Adrenal gland (tissue), 12 donors: ENCODE data around the gene CHD9. TPM values are rescaled to one million over a fixed set of nuclear protein-coding genes. Genes with fewer than 3 reads are reported as not detected.
A peak's percentile ranks its signal among the peaks of the same experiment; 100 is the strongest.

ENCODE experiments used
- DNase-seq, 7 donors: peaks; one replicate each; pipeline ENCODE4 v3.0.0-alpha.2; 2019 to 2020
- H3K27ac ChIP-seq, 5 donors: fragments of 200-600 bp; sonication (generic) in 4 of 5; 1 replicate in 3 of 5; 2 replicates in 2 of 5; pipeline versions ENCODE4 v1.5.1 to v1.8.0; 2016 to 2020; ENCODE audit warnings: mild to moderate bottlenecking in 1 of 5
- H3K27me3 ChIP-seq: fragments of 200-600 bp; 2 replicates; pipeline ENCODE4 v1.8.0; 2021
- H3K36me3 ChIP-seq, 2 donors: fragments of 200-600 bp; replicated peaks in 1 of 2; 1 replicate in 1 of 2; 2 replicates in 1 of 2; pipeline versions ENCODE4 v1.5.1 to v1.8.0; 2018 to 2022
- H3K4me1 ChIP-seq, 2 donors: fragments of 200-600 bp; replicated peaks in 1 of 2; 1 replicate in 1 of 2; 2 replicates in 1 of 2; pipeline versions ENCODE4 v1.5.1 to v1.8.0; 2018 to 2021
- H3K4me3 ChIP-seq, 4 donors: fragments of 200-600 bp; sonication (generic) in 3 of 4; one replicate each; pipeline ENCODE4 v1.5.1; 2016 to 2018
- H3K9me3 ChIP-seq, 3 donors: fragments of 200-600 bp; sonication (generic) in 1 of 3; replicated peaks in 1 of 3; 1 replicate in 2 of 3; 2 replicates in 1 of 3; pipeline versions ENCODE4 v1.5.1 to v1.8.0; 2016 to 2021
- CTCF ChIP-seq, 6 experiments: fragments of 450-650 bp in 4 of 6; fragments of 200-600 bp in 2 of 6; sonication (generic) in 1 of 6; IDR thresholded peaks; 1 replicate in 5 of 6; 2 replicates in 1 of 6; pipeline versions ENCODE4 v1.5.1 to v1.8.0; 2016 to 2021; ENCODE audit warnings: antibody characterized with exemption in 6 of 6, mild to moderate bottlenecking in 2 of 6, moderate library complexity in 1 of 6
- POLR2A ChIP-seq, 2 donors: fragments of 450-650 bp; IDR thresholded peaks; one replicate each; pipeline ENCODE4 v1.6.1; 2017; ENCODE audit warnings: antibody characterized with exemption in 2 of 2, mild to moderate bottlenecking in 2 of 2, moderate library complexity in 1 of 2
- WGBS, 4 donors: extraction: QIAGEN DNeasy Blood & Tissue Kit in 2 of 4; methylation state at CpG; one replicate each; pipeline versions ENCODE4 v1.1.5 to v1.1.7; 2013 to 2017; 5-methylcytosine and 5-hydroxymethylcytosine counted together
- intact Hi-C, 2 donors: fragments of 100-400 bp; cut with DNase I; formaldehyde crosslinking; loops; one replicate each; pipeline versions ENCODE4 v1.14.1 to v1.15.0; 2022 to 2023
- polyA plus RNA-seq, 3 donors: library from polyadenylated mRNA; stranded (reverse); fragments of 200-250 nt in 2 of 3; fragments of 350-450 nt in 1 of 3; fragmentation: Illumina TruSeq in 1 of 3; extraction: RNeasy Lipid Tissue Mini Kit (QIAGEN cat#74804) in 1 of 3; gene quantifications; one replicate each; pipeline ENCODE4 v1.2.3, GENCODE V29; 2013 to 2014
- total RNA-seq, 9 donors: library from RNA; depleted of rRNA in 4 of 9; stranded (reverse); fragments of >200 nt in 4 of 9; fragments of 120-200 nt in 1 of 9; fragmentation: NEBNext Ultra II Directional in 1 of 9; extraction: Animal tissue kit (Norgen Biotek cat#: 25700) in 1 of 9; gene quantifications; one replicate each; pipeline versions ENCODE4 v1.1.0 to v1.2.4, GENCODE V29; 2013 to 2023
- donor health status: healthy with polysubstance abuse.
- donor health status: Bipolar disorder and iron deficiency.
- donor health status: DM: yes; HTN: yes; CAD: no.
- donor health status: DM: no; HTN: no; CAD: no.
- donor health status: DM: no; HTN: no; CAD: no.
- donor health status: DM: yes; HTN: yes; CAD: no.

The CHD9 gene
- total and polyA plus RNA-seq, 12 donors, result 10.0 to 95.9 (median 54.7) TPM

DNA sequence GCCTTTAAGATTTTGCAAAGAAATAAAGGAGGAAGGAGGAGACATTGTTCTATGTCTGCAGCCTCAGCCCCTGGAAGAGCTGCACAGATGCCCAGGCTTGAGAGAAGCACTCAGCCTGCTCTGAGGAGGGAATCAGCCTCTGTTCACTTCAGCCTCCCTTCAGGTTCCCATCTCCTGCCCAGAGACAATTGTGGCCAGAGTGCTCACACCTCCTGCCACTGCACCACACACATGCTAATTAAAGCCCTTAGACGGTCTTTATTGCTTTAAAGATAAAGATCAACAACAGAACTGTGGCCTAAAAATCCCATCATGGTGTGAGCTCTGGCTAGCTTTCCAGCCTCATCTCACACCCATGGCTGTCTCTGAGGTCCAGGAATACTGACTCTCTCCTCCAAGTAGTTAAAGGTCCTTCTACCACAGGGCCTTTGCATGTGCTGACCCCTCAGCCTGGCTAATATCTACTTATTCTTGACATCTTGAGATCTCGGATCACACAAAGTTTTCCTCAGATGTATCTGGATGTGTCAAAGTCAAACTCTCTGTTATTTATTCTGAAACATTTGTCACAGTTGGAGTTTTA, 35.9 kb upstream of the CHD9 start:
- TF ChIP-seq CTCF (IDR thresholded peaks at IDR 0.05) (no peak), POLR2A (IDR thresholded peaks at IDR 0.05) (no peak)

DNA sequence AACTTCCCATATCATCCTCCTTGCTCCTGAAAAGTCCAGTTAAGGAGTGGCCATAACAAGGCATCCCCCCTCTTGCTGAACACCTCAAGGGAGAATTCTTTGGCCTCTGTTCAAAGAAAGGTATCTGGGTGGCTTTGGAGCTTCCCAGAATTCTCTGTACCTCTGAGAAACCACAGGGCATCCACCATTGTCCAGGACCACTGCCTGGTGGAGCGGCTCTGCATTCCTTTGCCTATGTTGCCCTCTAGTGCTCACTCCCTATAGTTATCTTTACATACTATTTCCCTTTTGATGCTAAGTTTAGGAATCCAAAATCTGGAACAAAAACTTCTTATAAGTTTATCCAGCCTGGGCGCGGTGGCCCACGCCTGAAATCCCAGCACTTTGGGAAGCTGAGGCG, 32.4 kb upstream of the CHD9 start:
- 4 to 12% (median 7%) methylated on average over 5 of the region's 5 CpGs for WGBS, 4 donors
- Histone ChIP-seq H3K27ac (no peak overlapping the region), H3K27me3 (no peaks in the 10 kb centered on the region), H3K4me1 (no peaks in the 10 kb centered on the region), H3K9me3 (no peaks in the 10 kb centered on the region), H3K4me3 (no peak overlapping the region), H3K36me3 (no peaks in the 10 kb centered on the region)
- peak; percentile 41 to 65 (median 56) for TF ChIP-seq CTCF (IDR thresholded peaks at IDR 0.05)
- no peak for TF ChIP-seq POLR2A (IDR thresholded peaks at IDR 0.05)
- peak; percentile 18 to 59 (median 38) for DNase-seq
- intact Hi-C loops, result loop anchor here in 1 of 2 donors (5.0 kb wide), 2 partner anchors 830 to 950 kb away; no protein-coding TSS in a partner anchor

More for the DNA sequence above, 35.9 kb upstream of the CHD9 start:
- Histone ChIP-seq H3K27me3 (peaks cover 3% of the 10 kb centered on the region), H3K27ac (no peak overlapping the region), H3K4me1 (no peaks in the 10 kb centered on the region), H3K9me3 (no peaks in the 10 kb centered on the region), H3K36me3 (no peaks in the 10 kb centered on the region), H3K4me3 (no peak overlapping the region)
- 80 to 92% (median 83%) methylated on average over 2 of the region's 2 CpGs for WGBS, 4 donors
- intact Hi-C loops, result no loop called here
- DNase-seq, result no peak

DNA sequence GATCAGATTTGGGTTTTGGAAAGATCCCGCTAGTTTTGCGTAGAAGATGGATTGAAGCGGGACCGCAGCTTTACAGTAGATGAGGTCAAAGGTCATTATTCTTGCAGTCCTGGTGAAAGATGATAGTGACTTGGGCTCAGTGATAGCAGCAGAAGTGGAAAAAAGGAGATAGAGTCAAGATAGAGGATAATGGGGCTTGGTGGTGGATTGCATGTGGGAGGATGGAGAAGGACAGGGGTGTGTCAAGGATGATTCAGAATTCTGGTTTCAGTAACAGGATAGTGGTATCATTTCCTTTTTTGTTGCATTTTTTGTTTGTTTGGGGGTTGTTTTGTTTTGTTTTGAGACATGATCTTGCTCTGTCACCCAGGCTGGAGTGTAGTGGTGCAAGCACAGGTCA, 30.7 kb upstream of the CHD9 start:
- intact Hi-C loops, result loop anchor here in 1 of 2 donors (5.0 kb wide), 2 partner anchors 832 to 952 kb away; no protein-coding TSS in a partner anchor
- no peak overlapping the region for H3K27ac ChIP-seq
- no peaks in the 10 kb centered on the region for H3K4me1 ChIP-seq
- H3K36me3 ChIP-seq, result no peaks in the 10 kb centered on the region
- DNase-seq, result no peak
- TF ChIP-seq POLR2A (IDR thresholded peaks at IDR 0.05) (no peak), CTCF (IDR thresholded peaks at IDR 0.05) (no peak)
- WGBS, 4 donors, result 94 to 98% (median 95%) methylated on average over 4 of the region's 4 CpGs
- H3K27me3 ChIP-seq, result no peaks in the 10 kb centered on the region
- H3K9me3 ChIP-seq, result no peaks in the 10 kb centered on the region
- H3K4me3 ChIP-seq, result no peak overlapping the region

GRCh38 chr16:53029971-53030370, 24.8 kb upstream of the CHD9 start:
- 82 to 90% (median 89%) methylated on average over 3 of the region's 3 CpGs for WGBS, 4 donors

More at GRCh38 chr16:53029971-53030370, 24.8 kb upstream of the CHD9 start:
- Histone ChIP-seq H3K4me3 (no peak overlapping the region), H3K9me3 (no peaks in the 10 kb centered on the region), H3K4me1 (no peaks in the 10 kb centered on the region), H3K36me3 (no peaks in the 10 kb centered on the region), H3K27ac (no peak overlapping the region), H3K27me3 (no peaks in the 10 kb centered on the region)
- intact Hi-C loops, result no loop called here
- no peak for DNase-seq
- TF ChIP-seq CTCF (IDR thresholded peaks at IDR 0.05), result no peak
- TF ChIP-seq POLR2A (IDR thresholded peaks at IDR 0.05), result no peak
